ENCODE measurements around the gene MAP3K7CL. TPM values are rescaled to one million over a fixed set of nuclear protein-coding genes. Genes with fewer than 3 reads are reported as not detected.

Gene MAP3K7CL
- total RNA-seq, 2 donors from 2014 or later, result 20.3 to 41.2 TPM

GRCh38 chr21:29098156-29098555 is 32.3 kb upstream of the MAP3K7CL start:
- no peaks in the 10 kb centered on the region for H3K9me3 ChIP-seq
- peaks cover 0 to under 1% of the 10 kb centered on the region in 2 donors for H3K4me1 ChIP-seq (ENCODE audit: control insufficient read depth in 1 of 2, low read depth in 2 of 2)
- no peak overlapping the region for H3K27ac ChIP-seq
- ATAC-seq (ENCODE audit: insufficient number of reproducible peaks, low FRiP score, low read depth) (no peak), DNase-seq (ENCODE audit: low spot score) (no peak)
- no peaks in the 10 kb centered on the region for H3K27me3 ChIP-seq (replicated peaks; ENCODE audit: insufficient read depth)
- no peaks in the 10 kb centered on the region for H3K36me3 ChIP-seq
- TF ChIP-seq CTCF (IDR thresholded peaks at IDR 0.05), result no peak
- no peak overlapping the region for H3K4me3 ChIP-seq

DNA sequence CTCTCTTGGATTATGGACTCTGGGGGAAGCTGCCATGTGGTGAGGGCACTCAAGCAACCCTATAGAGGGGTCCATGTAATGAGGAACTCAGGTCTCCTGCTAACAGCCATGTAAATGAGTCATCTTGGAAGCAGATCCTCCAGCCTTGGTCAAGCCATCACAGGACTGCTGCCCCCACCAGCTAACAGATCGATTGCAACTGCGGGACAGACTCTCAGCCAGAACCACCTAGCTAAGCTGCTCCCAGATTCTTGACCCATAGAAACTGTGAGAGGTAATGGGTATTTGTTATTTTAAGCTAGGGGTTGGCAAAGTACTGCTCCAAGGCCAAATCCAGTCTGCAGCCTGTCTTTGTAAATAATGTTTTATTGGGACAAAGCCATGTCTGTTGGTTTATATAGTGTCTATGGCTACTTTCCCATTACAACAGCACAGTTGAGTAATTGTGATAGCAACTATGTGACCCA is 27.6 kb upstream of the MAP3K7CL start:
- no peaks in the 10 kb centered on the region for H3K36me3 ChIP-seq
- no peaks in the 10 kb centered on the region for H3K9me3 ChIP-seq
- H3K4me1 ChIP-seq (ENCODE audit: control insufficient read depth in 1 of 2, low read depth in 2 of 2), result no peaks in the 10 kb centered on the region
- H3K27me3 ChIP-seq (replicated peaks; ENCODE audit: insufficient read depth), result no peaks in the 10 kb centered on the region
- no peak for TF ChIP-seq CTCF (IDR thresholded peaks at IDR 0.05)
- H3K27ac ChIP-seq, result no peak overlapping the region
- DNase-seq (ENCODE audit: low spot score), result no peak
- ATAC-seq (ENCODE audit: insufficient number of reproducible peaks, low FRiP score, low read depth), result no peak
- H3K4me3 ChIP-seq, result no peak overlapping the region

DNA sequence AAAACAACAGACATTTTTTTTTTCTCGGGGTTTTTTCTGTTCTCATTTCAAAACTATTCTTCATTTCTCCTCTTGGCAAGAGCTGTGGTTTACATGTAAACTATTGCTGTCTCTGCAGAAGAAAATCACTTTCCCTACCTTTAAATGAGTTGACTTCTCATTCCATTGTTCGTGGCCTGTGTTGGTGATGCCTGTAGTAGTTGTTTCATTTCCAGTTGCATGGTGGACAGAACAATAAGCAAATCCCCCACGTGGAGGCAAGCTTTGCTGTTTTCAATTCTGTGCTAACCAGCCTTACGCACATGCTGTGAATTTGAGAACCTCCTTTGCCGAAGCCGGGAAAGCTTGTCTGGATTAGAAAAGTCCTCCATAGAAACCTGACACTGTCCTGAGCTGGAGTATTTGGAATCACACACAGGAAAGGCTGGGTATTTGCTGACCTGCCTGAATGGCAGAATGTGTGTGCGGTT is 26.2 kb upstream of the MAP3K7CL start:
- no peak overlapping the region for H3K27ac ChIP-seq
- no peaks in the 10 kb centered on the region for H3K9me3 ChIP-seq
- no peaks in the 10 kb centered on the region for H3K36me3 ChIP-seq
- no peak for TF ChIP-seq CTCF (IDR thresholded peaks at IDR 0.05)
- H3K4me3 ChIP-seq, result no peak overlapping the region
- no peaks in the 10 kb centered on the region for H3K4me1 ChIP-seq (ENCODE audit: control insufficient read depth in 1 of 2, low read depth in 2 of 2)
- DNase-seq (ENCODE audit: low spot score) (no peak), ATAC-seq (ENCODE audit: insufficient number of reproducible peaks, low FRiP score, low read depth) (no peak)
- no peaks in the 10 kb centered on the region for H3K27me3 ChIP-seq (replicated peaks; ENCODE audit: insufficient read depth)

- no peak for TF ChIP-seq CTCF (IDR thresholded peaks at IDR 0.05)
- no peak for ATAC-seq (ENCODE audit: insufficient number of reproducible peaks, low FRiP score, low read depth)
- H3K4me3 ChIP-seq, result no peak overlapping the region
Observed at GRCh38 chr21:29105218-29105617, 25.2 kb upstream of the MAP3K7CL start.

DNA sequence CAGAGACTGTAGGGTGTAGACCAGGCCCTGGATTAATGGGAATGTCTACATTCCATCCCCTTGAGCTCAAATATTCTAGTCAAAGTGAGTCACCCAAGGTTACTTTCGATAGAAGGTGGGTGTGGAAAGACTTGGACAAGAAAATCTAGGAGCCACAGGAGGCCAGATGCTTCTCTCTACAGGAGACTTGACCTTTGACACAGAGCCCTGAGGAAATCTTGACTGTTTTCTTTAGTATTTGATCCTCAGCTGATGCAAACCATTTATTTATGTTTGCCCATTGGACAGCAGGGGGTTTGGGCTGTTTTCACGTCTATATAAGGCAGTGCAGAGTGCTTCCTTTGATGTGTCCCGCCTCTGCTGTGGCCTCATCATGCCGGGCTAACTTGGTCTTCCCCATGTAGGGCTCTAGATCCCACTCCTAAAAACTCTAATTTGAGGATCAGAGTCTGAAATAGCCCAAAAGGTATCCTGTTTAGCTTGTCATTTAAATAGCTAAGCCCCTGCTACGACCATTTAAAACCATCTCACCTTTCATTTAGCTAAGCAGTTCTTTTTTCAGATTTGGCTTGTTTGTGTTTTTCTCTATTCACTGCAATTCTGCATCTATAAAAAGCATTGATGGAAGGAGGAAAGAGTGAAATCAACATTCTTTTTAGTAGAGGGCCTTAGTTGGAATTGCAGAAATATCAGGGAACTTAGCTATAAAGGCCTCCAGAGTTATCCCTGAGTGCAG is 15.5 kb upstream of the MAP3K7CL start:
- no peaks in the 10 kb centered on the region for H3K27me3 ChIP-seq (replicated peaks; ENCODE audit: insufficient read depth)
- DNase-seq (ENCODE audit: low spot score), result no peak
- TF ChIP-seq CTCF (IDR thresholded peaks at IDR 0.05), result no peak
- ATAC-seq (ENCODE audit: insufficient number of reproducible peaks, low FRiP score, low read depth), result no peak
- H3K4me1 ChIP-seq (ENCODE audit: control insufficient read depth in 1 of 2, low read depth in 2 of 2), result no peaks in the 10 kb centered on the region
- no peaks in the 10 kb centered on the region for H3K36me3 ChIP-seq
- H3K4me3 ChIP-seq, result no peak overlapping the region
- H3K27ac ChIP-seq, result no peak overlapping the region
- H3K9me3 ChIP-seq, result no peaks in the 10 kb centered on the region

More at GRCh38 chr21:29105218-29105617, 25.2 kb upstream of the MAP3K7CL start:
- Histone ChIP-seq H3K9me3 (no peaks in the 10 kb centered on the region), H3K36me3 (no peaks in the 10 kb centered on the region), H3K27me3 (replicated peaks; ENCODE audit: insufficient read depth) (no peaks in the 10 kb centered on the region), H3K27ac (no peak overlapping the region), H3K4me1 (ENCODE audit: control insufficient read depth in 1 of 2, low read depth in 2 of 2) (no peaks in the 10 kb centered on the region)
- DNase-seq (ENCODE audit: low spot score), result no peak
